GM12891 (cell line): ENCODE results near the gene IQGAP2.

Experiments
- POLR2A ChIP-seq: IDR thresholded peaks from 2 replicates; pipeline ENCODE4 v1.6.1; 2011; ENCODE audit warnings: low read depth, low read length, control low read depth
- POLR2AphosphoS5 ChIP-seq: IDR thresholded peaks from 2 replicates; pipeline ENCODE4 v1.6.1; 2011; ENCODE audit warnings: low read depth, low read length, control low read depth

DNA sequence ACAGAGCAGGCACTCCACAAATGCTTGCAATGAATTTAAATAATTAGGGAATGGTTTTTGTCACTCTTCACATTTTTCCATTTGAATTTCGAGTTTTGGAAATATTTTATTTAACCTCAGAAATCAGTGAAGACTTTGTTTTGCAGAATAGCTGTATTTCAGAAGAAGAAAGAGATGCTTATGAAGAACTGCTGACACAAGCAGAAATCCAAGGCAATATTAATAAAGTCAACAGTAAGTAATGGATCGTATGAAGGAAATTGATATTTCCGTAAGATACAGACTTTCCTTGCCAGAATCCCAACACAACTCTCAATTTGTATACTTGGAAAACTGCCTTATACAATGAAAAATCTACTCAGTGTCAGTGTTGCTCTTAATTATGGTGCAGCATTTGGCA lies 189.6 kb downstream of the IQGAP2 start:
- no peak for TF ChIP-seq POLR2AphosphoS5
- TF ChIP-seq POLR2A: no peak
